ENCODE measurements around the gene CTBP2. TPM values are rescaled to one million over a fixed set of nuclear protein-coding genes. Genes with fewer than 3 reads are reported as not detected.

CTBP2 gene
- total and polyA plus RNA-seq, 10 of the 15 experiments (the other 5 are each of a cell fraction or from before 2014, with no cell fraction given): 0.02 to 0.72 (median 0.06) TPM; not detected in 2

GRCh38 chr10:124994573-124995473 is 165.5 kb downstream of the CTBP2 start (continued):
- TF ChIP-seq CHD2 (IDR thresholded peaks at IDR 0.05; ENCODE audit: borderline replicate concordance, low read depth, low read length) (no peak), ZNF274 (IDR thresholded peaks at IDR 0.05; ENCODE audit: insufficient read depth, insufficient read length) (no peak), RELB (IDR thresholded peaks at IDR 0.05; ENCODE audit: low read depth) (no peak), HCFC1 (IDR thresholded peaks at IDR 0.05; ENCODE audit: low read length) (no peak), CBX5 (IDR thresholded peaks at IDR 0.05; ENCODE audit: low read depth) (no peak), POLR2A (IDR thresholded peaks at IDR 0.05; ENCODE audit: low read depth, low read length) (no peak; the same call in none of the 2 replicates), E2F4 (IDR thresholded peaks at IDR 0.05; ENCODE audit: low read depth, low read length) (no peak), SUPT20H (IDR thresholded peaks at IDR 0.05; ENCODE audit: borderline replicate concordance, control insufficient read depth, low read depth, low read length) (no peak)

All from GM12878 (cell line).